Endothelial cell of umbilical vein (primary cell): ENCODE measurements around the gene CHRM3. TPM values are rescaled to one million over a fixed set of nuclear protein-coding genes. Genes with fewer than 3 reads are reported as not detected.

Source experiments
- BruUV-seq: library from RNA; stranded (reverse); fragments of 400-500 nt; replicated peaks from 2 replicates; lab custom pipeline; 2021; lab: Mats Ljungman, UMichigan
- CTCF ChIA-PET: fragments of 300-600, 350-600 bp; sonication (Branson Sonifier 250); formaldehyde crosslinking; loops from one replicate; lab custom pipeline; 2021; ENCODE audit warnings: antibody characterized with exemption, inconsistent platforms; lab: Charles Lee
- POLR2A ChIA-PET: fragments of 300-600, 350-600 bp; sonication (Branson Sonifier 250); formaldehyde crosslinking; loops from one replicate; lab custom pipeline; 2021; ENCODE audit warnings: antibody characterized with exemption, inconsistent platforms; lab: Charles Lee
- DNase-seq: peaks from one replicate; pipeline ENCODE4 v3.0.0-alpha.2; 2011; ENCODE audit warnings: low read depth, low spot score
- FAIRE-seq: peaks from 2 replicates; lab custom pipeline; 2011; peaks lifted over from hg19 to GRCh38; lab: Jason Lieb, UNC
- H2AFZ ChIP-seq: 2 replicates; pipeline ENCODE4 v1.6.0; 2012; ENCODE audit warnings: low read depth, low read length, control low read depth, inconsistent platforms
- H3K27ac ChIP-seq: 2 replicates; pipeline ENCODE4 v1.5.1; 2011; ENCODE audit warnings: low read depth, mild to moderate bottlenecking, control low read depth, low read length, moderate library complexity; ENCODE audit not compliant: insufficient read depth
- H3K27me3 ChIP-seq, 2 experiments: 2 replicates each; pipeline versions ENCODE4 v1.6.0 to v1.6.1; 2011; ENCODE audit warnings: low read length in 2 of 2, mixed read lengths in 1 of 2; ENCODE audit not compliant: control insufficient read depth in 2 of 2, insufficient read depth in 2 of 2
- H3K36me3 ChIP-seq, 2 experiments: 2 replicates in 1 of 2; 3 replicates in 1 of 2; pipeline ENCODE4 v1.5.1; 2011; ENCODE audit warnings: low read length in 2 of 2, mild to moderate bottlenecking in 1 of 2, moderate library complexity in 1 of 2; ENCODE audit not compliant: control insufficient read depth in 2 of 2, insufficient read depth in 2 of 2; ENCODE audit errors: extremely low read depth in 1 of 2
- H3K4me1 ChIP-seq: 3 replicates; pipeline ENCODE4 v1.5.1; 2011; ENCODE audit warnings: mild to moderate bottlenecking, low read length; ENCODE audit not compliant: control insufficient read depth, insufficient read depth; ENCODE audit errors: extremely low read depth
- H3K4me2 ChIP-seq: 2 replicates; pipeline ENCODE4 v1.6.1; 2011; ENCODE audit warnings: low read length, control low read depth, mixed read lengths; ENCODE audit not compliant: insufficient read depth
- H3K4me3 ChIP-seq, 3 experiments: fragments of 200-600 bp in 1 of 3; sonication (generic), shearing (Covaris generic) in 1 of 3; replicated peaks in 1 of 3; 2 replicates each; pipeline ENCODE4 v1.5.1; 2011 to 2016; ENCODE audit warnings: control low read depth in 3 of 3, low read length in 3 of 3, mild to moderate bottlenecking in 2 of 3, inconsistent platforms in 1 of 3, low read depth in 1 of 3, moderate library complexity in 1 of 3; ENCODE audit not compliant: insufficient read depth in 1 of 3
- H3K79me2 ChIP-seq: 2 replicates; pipeline ENCODE4 v1.6.0; 2012; ENCODE audit warnings: low read length, inconsistent platforms; ENCODE audit not compliant: control insufficient read depth, insufficient read depth
- H3K9ac ChIP-seq: replicated peaks from 2 replicates; pipeline ENCODE3; 2011; ENCODE audit warnings: low read length, control low read depth; ENCODE audit not compliant: insufficient read depth; ENCODE audit errors: extremely low read depth
- H3K9me1 ChIP-seq: replicated peaks from 3 replicates; pipeline ENCODE4 v1.6.0; 2011; ENCODE audit warnings: mild to moderate bottlenecking, low read length; ENCODE audit not compliant: control insufficient read depth, insufficient read depth; ENCODE audit errors: extremely low read depth
- H3K9me3 ChIP-seq: replicated peaks from 2 replicates; pipeline ENCODE4 v1.5.1; 2012; ENCODE audit warnings: low read length, inconsistent platforms; ENCODE audit not compliant: control insufficient read depth, insufficient read depth
- H4K20me1 ChIP-seq: replicated peaks from 2 replicates; pipeline ENCODE3; 2011; ENCODE audit warnings: mild to moderate bottlenecking, low read length; ENCODE audit not compliant: control insufficient read depth, insufficient read depth; ENCODE audit errors: extremely low read depth
- CTCF ChIP-seq, 2 donors: IDR thresholded peaks; 1 replicate in 1 of 2; 2 replicates in 1 of 2; pipeline ENCODE4 v1.5.1; 2011; ENCODE audit warnings: low read length in 2 of 2, mild to moderate bottlenecking in 2 of 2, moderate library complexity in 2 of 2, control low read depth in 1 of 2, inconsistent platforms in 1 of 2, low read depth in 1 of 2; ENCODE audit not compliant: insufficient read depth in 1 of 2; ENCODE audit errors: extremely low read depth in 1 of 2
- EZH2 ChIP-seq: IDR thresholded peaks from 2 replicates; pipeline ENCODE4 v1.6.1; 2012; ENCODE audit warnings: borderline replicate concordance, low read depth, mild to moderate bottlenecking, moderate library complexity, low read length, inconsistent platforms; ENCODE audit not compliant: severe bottlenecking
- FOS ChIP-seq: IDR thresholded peaks from 2 replicates; pipeline ENCODE4 v1.6.1; 2011; ENCODE audit warnings: mild to moderate bottlenecking, low read length, moderate library complexity, borderline replicate concordance; ENCODE audit not compliant: insufficient read depth
- GATA2 ChIP-seq: IDR thresholded peaks from 2 replicates; pipeline ENCODE4 v1.7.0; 2011; ENCODE audit warnings: low read depth, mild to moderate bottlenecking, moderate library complexity, mixed read lengths, low read length; ENCODE audit not compliant: insufficient read length, insufficient read depth
- JUN ChIP-seq: IDR thresholded peaks from 2 replicates; pipeline ENCODE4 v1.6.1; 2011; ENCODE audit warnings: borderline replicate concordance, low read depth; ENCODE audit not compliant: insufficient read length, insufficient read depth
- MYC ChIP-seq: IDR thresholded peaks from one replicate; pipeline ENCODE4 v1.6.1; 2011; ENCODE audit warnings: mild to moderate bottlenecking, low read depth, low read length
- POLR2A ChIP-seq: IDR thresholded peaks from 2 replicates; pipeline ENCODE4 v1.6.1; 2012; ENCODE audit warnings: low read depth, mild to moderate bottlenecking, control low read depth, low read length
- POLR2AphosphoS5 ChIP-seq: IDR thresholded peaks from 2 replicates; pipeline ENCODE4 v1.6.1; 2012; ENCODE audit warnings: low read depth, mild to moderate bottlenecking, control low read depth, low read length, moderate library complexity; ENCODE audit not compliant: insufficient read depth
- dilution Hi-C: fragments of 300-500 bp; cut with MboI; formaldehyde crosslinking; loops from one replicate; pipeline ENCODE4 v1.15.0; 2019; ENCODE audit warnings: low sequenced_read_pairs; ENCODE audit not compliant: extremely low pct_ligation_motif_present
- intact Hi-C: fragments of 100-400 bp; cut with micrococcal nuclease; formaldehyde crosslinking; loops from one replicate; pipeline ENCODE4 v1.10.0; 2022
- polyA plus RNA-seq, 4 experiments: library from polyadenylated mRNA; depleted of rRNA in 3 of 4; stranded (reverse) in 3 of 4; unstranded in 1 of 4; fragments of >200 nt; gene quantifications; 2 replicates each; pipeline versions ENCODE4 v1.2.1 to v1.2.3, GENCODE V29; 2011 to 2012; ENCODE audit warnings: missing spikeins in 1 of 4
- total RNA-seq: library from RNA; stranded (reverse); gene quantifications from 2 replicates; pipeline ENCODE4 v1.2.3, GENCODE V29; 2021

The CHRM3 gene
- total and polyA plus RNA-seq, 2 donors (not counting 3 experiments of a cell fraction or from before 2014, with no cell fraction given), result not detected

DNA sequence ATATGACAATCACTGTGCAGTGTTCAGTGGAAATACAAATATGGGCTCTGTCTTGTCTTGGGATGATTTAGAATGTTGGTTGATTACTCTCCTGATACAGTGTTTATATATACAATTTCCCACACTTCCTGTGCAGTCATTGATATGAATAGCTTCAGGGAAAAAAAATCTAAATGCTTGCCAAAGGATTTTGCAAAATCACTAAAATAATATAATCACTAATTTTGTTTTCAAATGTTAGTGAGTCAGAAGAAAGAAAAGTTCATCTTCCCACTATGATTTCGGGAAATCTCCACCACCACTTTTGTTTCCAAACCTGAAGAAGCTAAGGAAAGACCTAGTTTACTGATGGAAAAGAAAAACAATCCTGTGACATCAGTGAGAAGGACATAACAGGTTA, 32.1 kb upstream of the CHRM3 start:
- intact Hi-C loops (no loop called here), dilution Hi-C loops (no loop called here)
- Histone ChIP-seq H3K4me3 (no peak overlapping the region), H2AFZ (no peak overlapping the region), H3K27me3 (no peaks in the 10 kb centered on the region), H3K36me3 (no peaks in the 10 kb centered on the region), H3K79me2 (no peaks in the 10 kb centered on the region), H3K4me1 (no peaks in the 10 kb centered on the region), H3K9me3 (peaks cover 6% of the 10 kb centered on the region), H3K27ac (no peak overlapping the region), H3K9me1 (no peaks in the 10 kb centered on the region), H4K20me1 (no peaks in the 10 kb centered on the region), H3K4me2 (no peak overlapping the region), H3K9ac (no peak overlapping the region)
- FAIRE-seq (no peak), DNase-seq (no peak)
- TF ChIP-seq JUN, result no peak
- TF ChIP-seq FOS, result no peak
- TF ChIP-seq MYC, result no peak
- TF ChIP-seq POLR2A, result no peak
- no peak for TF ChIP-seq CTCF (IDR thresholded peaks at IDR 0.05; ENCODE audit: extremely low read depth in 1 of 2, insufficient read depth in 1 of 2, low read depth in 1 of 2, low read length in 2 of 2)
- TF ChIP-seq EZH2, result no peak
- no peak for TF ChIP-seq POLR2AphosphoS5
- TF ChIP-seq GATA2, result no peak
- CTCF ChIA-PET, result no interaction called here
- no TSS peak for BruUV-seq
- POLR2A ChIA-PET, result no interaction called here
